Activated naive CD8-positive, alpha-beta T cell treated with anti-CD3 and anti-CD28 coated beads, Interleukin-2, amount 10 ng/mL, durations not matched to agents 7 days and 5 days (primary cell): ENCODE measurements around the gene GUSB. TPM values are rescaled to one million over a fixed set of nuclear protein-coding genes. Genes with fewer than 3 reads are reported as not detected.

Source experiments
- ATAC-seq: fragments of 150-1000 bp; cut with Tn5 transposase; one replicate; pipeline ENCODE4 v1.10.0; 2021; ENCODE audit warnings: low read depth, moderate library complexity
- POLR2A ChIA-PET: fragments of 350-600 bp; sonication (Branson Sonifier 250); formaldehyde crosslinking; loops from one replicate; lab custom pipeline; 2021; ENCODE audit warnings: antibody characterized with exemption; lab: Charles Lee
- DNase-seq: peaks from one replicate; pipeline ENCODE4 v3.0.0; 2021
- H3K27ac Mint-ChIP-seq: one replicate; pipeline ENCODE4 v1.8.0; 2022; ENCODE audit warnings: mild to moderate bottlenecking, mixed read lengths
- H3K27me3 Mint-ChIP-seq: one replicate; pipeline ENCODE4 v1.8.0; 2022; ENCODE audit warnings: mild to moderate bottlenecking, moderate library complexity, mixed read lengths
- H3K36me3 Mint-ChIP-seq: one replicate; pipeline ENCODE4 v1.8.0; 2021; ENCODE audit warnings: mild to moderate bottlenecking, mixed read lengths
- H3K4me1 Mint-ChIP-seq: one replicate; pipeline ENCODE4 v1.8.0; 2021; ENCODE audit warnings: mixed read lengths
- H3K4me3 Mint-ChIP-seq: one replicate; pipeline ENCODE4 v1.8.0; 2022; ENCODE audit warnings: mild to moderate bottlenecking, moderate library complexity, mixed read lengths
- H3K9me3 Mint-ChIP-seq: one replicate; pipeline ENCODE4 v1.8.0; 2021; ENCODE audit warnings: mixed read lengths
- total RNA-seq, 2 experiments: library from RNA; stranded (reverse); gene quantifications; one replicate each; pipeline ENCODE4 v1.2.3, GENCODE V29; 2021

Gene GUSB
- total RNA-seq, 2 experiments from 2014 or later, result 71.9 to 73.5 TPM

GRCh38 chr7:65938336-65938895 lies 43.6 kb downstream of the GUSB start:
- Mint-ChIP-seq H3K27me3 (no peaks in the 10 kb centered on the region), H3K4me1 (no peaks in the 10 kb centered on the region), H3K27ac (no peak overlapping the region), H3K4me3 (no peak overlapping the region), H3K36me3 (peaks cover 15% of the 10 kb centered on the region), H3K9me3 (no peaks in the 10 kb centered on the region)
- POLR2A ChIA-PET, result no interaction called here
- DNase-seq (no peak), ATAC-seq (no peak)

GRCh38 chr7:65937296-65937695 lies 44.7 kb downstream of the GUSB start:
- Mint-ChIP-seq H3K4me3 (no peak overlapping the region), H3K36me3 (peaks cover 17% of the 10 kb centered on the region), H3K27ac (no peak overlapping the region), H3K27me3 (no peaks in the 10 kb centered on the region), H3K4me1 (no peaks in the 10 kb centered on the region), H3K9me3 (no peaks in the 10 kb centered on the region)
- DNase-seq (no peak), ATAC-seq (no peak)
- POLR2A ChIA-PET, result no interaction called here

GRCh38 chr7:65931685-65932084 lies 50.3 kb downstream of the GUSB start:
- ATAC-seq (no peak), DNase-seq (no peak)
- no peaks in the 10 kb centered on the region for H3K27me3 Mint-ChIP-seq
- H3K4me1 Mint-ChIP-seq, result no peaks in the 10 kb centered on the region
- peaks cover 14% of the 10 kb centered on the region for H3K36me3 Mint-ChIP-seq
- no peak overlapping the region for H3K4me3 Mint-ChIP-seq
- H3K9me3 Mint-ChIP-seq, result no peaks in the 10 kb centered on the region
- POLR2A ChIA-PET, result no interaction called here
- H3K27ac Mint-ChIP-seq, result no peak overlapping the region

GRCh38 chr7:65927489-65928448 lies 54.2 kb downstream of the GUSB start:
- no peak overlapping the region for H3K4me3 Mint-ChIP-seq
- POLR2A ChIA-PET, result no interaction called here
- no peak for DNase-seq
- H3K9me3 Mint-ChIP-seq, result no peaks in the 10 kb centered on the region
- H3K4me1 Mint-ChIP-seq, result no peaks in the 10 kb centered on the region
- H3K36me3 Mint-ChIP-seq, result peaks cover 10% of the 10 kb centered on the region
- ATAC-seq, result no peak
- no peak overlapping the region for H3K27ac Mint-ChIP-seq
- H3K27me3 Mint-ChIP-seq, result no peaks in the 10 kb centered on the region

- no peak overlapping the region for H3K27ac Mint-ChIP-seq
- ATAC-seq, result no peak
- no peaks in the 10 kb centered on the region for H3K9me3 Mint-ChIP-seq
Measured at GRCh38 chr7:65926588-65926987, 55.4 kb downstream of the GUSB start.

GRCh38 chr7:65925040-65925439 lies 57.0 kb downstream of the GUSB start:
- POLR2A ChIA-PET, result no interaction called here
- Mint-ChIP-seq H3K4me1 (no peaks in the 10 kb centered on the region), H3K27me3 (no peaks in the 10 kb centered on the region), H3K27ac (no peak overlapping the region), H3K4me3 (no peak overlapping the region), H3K9me3 (no peaks in the 10 kb centered on the region), H3K36me3 (peaks cover 6% of the 10 kb centered on the region)
- no peak for DNase-seq
- ATAC-seq, result no peak

More at GRCh38 chr7:65926588-65926987, 55.4 kb downstream of the GUSB start:
- POLR2A ChIA-PET, result no interaction called here
- Mint-ChIP-seq H3K4me3 (no peak overlapping the region), H3K4me1 (no peaks in the 10 kb centered on the region), H3K27me3 (no peaks in the 10 kb centered on the region), H3K36me3 (peaks cover 6% of the 10 kb centered on the region)
- no peak for DNase-seq

- POLR2A ChIA-PET, result no interaction called here
- Mint-ChIP-seq H3K27ac (no peak overlapping the region), H3K4me1 (no peaks in the 10 kb centered on the region), H3K27me3 (no peaks in the 10 kb centered on the region), H3K36me3 (peaks cover 8% of the 10 kb centered on the region), H3K4me3 (no peak overlapping the region), H3K9me3 (no peaks in the 10 kb centered on the region)
- DNase-seq, result no peak
- ATAC-seq, result no peak
Measured at GRCh38 chr7:65924193-65924592, 57.8 kb downstream of the GUSB start.

- ATAC-seq (no peak), DNase-seq (no peak)
- no peaks in the 10 kb centered on the region for H3K9me3 Mint-ChIP-seq
- H3K27me3 Mint-ChIP-seq, result no peaks in the 10 kb centered on the region
- peaks cover 11% of the 10 kb centered on the region for H3K36me3 Mint-ChIP-seq
- no peak overlapping the region for H3K27ac Mint-ChIP-seq
- POLR2A ChIA-PET, result no interaction called here
- H3K4me3 Mint-ChIP-seq, result no peak overlapping the region
- H3K4me1 Mint-ChIP-seq, result no peaks in the 10 kb centered on the region
Measured at GRCh38 chr7:65923316-65923715, 58.7 kb downstream of the GUSB start.

GRCh38 chr7:65915921-65916657 lies 65.9 kb downstream of the GUSB start:
- H3K4me3 Mint-ChIP-seq, result no peak overlapping the region
- H3K9me3 Mint-ChIP-seq, result no peaks in the 10 kb centered on the region
- ATAC-seq (no peak), DNase-seq (no peak)
- H3K4me1 Mint-ChIP-seq, result peaks cover 3% of the 10 kb centered on the region
- H3K36me3 Mint-ChIP-seq, result peaks cover 14% of the 10 kb centered on the region
- H3K27me3 Mint-ChIP-seq, result no peaks in the 10 kb centered on the region
- POLR2A ChIA-PET, result no interaction called here
- H3K27ac Mint-ChIP-seq, result no peak overlapping the region

GRCh38 chr7:65912237-65912636 lies 69.8 kb downstream of the GUSB start:
- no peaks in the 10 kb centered on the region for H3K27me3 Mint-ChIP-seq
- no peaks in the 10 kb centered on the region for H3K9me3 Mint-ChIP-seq
- POLR2A ChIA-PET, result no interaction called here
- no peak for ATAC-seq
- peaks cover 3% of the 10 kb centered on the region for H3K4me1 Mint-ChIP-seq
- peaks cover 7% of the 10 kb centered on the region for H3K36me3 Mint-ChIP-seq
- no peak overlapping the region for H3K4me3 Mint-ChIP-seq
- no peak overlapping the region for H3K27ac Mint-ChIP-seq
- no peak for DNase-seq

Other genes with a start within 250 kb of the GUSB start
- 10 to 100 TPM; 10.9 to 11.1 TPM for gene VKORC1L1, start 109.1 kb downstream of the GUSB start, total RNA-seq
- 10 to 100 TPM; 27.0 to 28.8 TPM for gene ASL, start 93.6 kb upstream of the GUSB start, total RNA-seq
- gene CRCP, start 132.6 kb upstream of the GUSB start, total RNA-seq, result 10 to 100 TPM; 30.2 to 31.5 TPM
- gene TPST1, start 223.1 kb upstream of the GUSB start, total RNA-seq, result 1 to 10 TPM; 2.0 to 2.9 TPM